GM20431 (cell line): ENCODE data around the gene MLLT10.
"Not testable (repeated sequence)": the region's sequence is repeated elsewhere in the genome, so short reads cannot be mapped to it uniquely, and the experiment has no call there.

Source experiments
- in situ Hi-C: fragments of 300-500 bp; cut with MseI, MboI; formaldehyde crosslinking; loops from one replicate; pipeline ENCODE4 v1.15.0; 2020; ENCODE audit warnings: low sequenced_read_pairs; ENCODE audit not compliant: unreplicated experiment

The MLLT10 gene

GRCh38 chr10:21525367-21526187 is 8.5 kb upstream of the MLLT10 start, which contains the start of gene SKIDA1:
SKIDA1 (minus strand) TSS chr10:21525682; CDS start chr10:21517822, 7,860 bp downstream.
- in situ Hi-C loops: no loop called here

GRCh38 chr10:21526188-21526859 is 7.7 kb upstream of the MLLT10 start:
- in situ Hi-C loops: no loop called here

GRCh38 chr10:21526860-21527597 is 7.0 kb upstream of the MLLT10 start:
- in situ Hi-C loops: no loop called here

GRCh38 chr10:21527598-21528235 is 6.3 kb upstream of the MLLT10 start:
- in situ Hi-C loops: no loop called here

- in situ Hi-C loops: no loop called here
These were observed 5.6 kb upstream of the MLLT10 start for GRCh38 chr10:21528236-21529031.

GRCh38 chr10:21529032-21529910 is 4.8 kb upstream of the MLLT10 start:
- in situ Hi-C loops: no loop called here

- in situ Hi-C loops: no loop called here
These were observed 3.9 kb upstream of the MLLT10 start for GRCh38 chr10:21530168-21530567.

GRCh38 chr10:21530641-21531040 is 3.4 kb upstream of the MLLT10 start:
- in situ Hi-C loops: no loop called here

GRCh38 chr10:21531164-21531563 is 2.9 kb upstream of the MLLT10 start:
- in situ Hi-C loops: no loop called here

- in situ Hi-C loops: no loop called here
These were observed 1.2 kb upstream of the MLLT10 start for GRCh38 chr10:21532694-21533466.

- in situ Hi-C loops: no loop called here
These were observed 201 bp downstream of the MLLT10 start for GRCh38 chr10:21534280-21534586.

GRCh38 chr10:21534604-21535493 is 817 bp downstream of the MLLT10 start:
- in situ Hi-C loops: no loop called here

- in situ Hi-C loops: no loop called here
These were observed 1.5 kb downstream of the MLLT10 start for GRCh38 chr10:21535494-21535965.

- in situ Hi-C loops: not testable (repeated sequence)
These were observed 1.9 kb downstream of the MLLT10 start for GRCh38 chr10:21535976-21536375.

GRCh38 chr10:21536874-21537273 is 2.8 kb downstream of the MLLT10 start:
- in situ Hi-C loops: no loop called here

GRCh38 chr10:21540701-21541100 is 6.7 kb downstream of the MLLT10 start:
- in situ Hi-C loops: not testable (repeated sequence)

GRCh38 chr10:21547246-21547645 is 13.2 kb downstream of the MLLT10 start:
- in situ Hi-C loops: no loop called here
